H9 (cell line): ENCODE results near the gene FAM124A. TPM values are rescaled to one million over a fixed set of nuclear protein-coding genes. Genes with fewer than 3 reads are reported as not detected.

ENCODE experiments used
- DNase-seq: peaks from one replicate; pipeline ENCODE4 v3.0.0-alpha.2; 2017
- H2AFZ ChIP-seq: one replicate; pipeline ENCODE4 v1.6.1; 2013; ENCODE audit warnings: mild to moderate bottlenecking, low read length, control low read depth, moderate library complexity
- H2AK5ac ChIP-seq: 2 replicates; pipeline ENCODE4 v1.6.1; 2013; ENCODE audit warnings: low read length, control low read depth, mixed read lengths; ENCODE audit not compliant: insufficient read length
- H2BK120ac ChIP-seq: one replicate; pipeline ENCODE4 v1.6.1; 2013; ENCODE audit warnings: low read depth, mild to moderate bottlenecking, low read length, control low read depth, inconsistent platforms; ENCODE audit not compliant: poor library complexity, severe bottlenecking
- H2BK12ac ChIP-seq: 2 replicates; pipeline ENCODE4 v1.6.1; 2013; ENCODE audit warnings: low read length, control low read depth, mixed read lengths, low read depth; ENCODE audit not compliant: insufficient read length
- H2BK15ac ChIP-seq: 2 replicates; pipeline ENCODE4 v1.6.1; 2013; ENCODE audit warnings: low read depth, low read length, control low read depth
- H2BK20ac ChIP-seq: one replicate; pipeline ENCODE4 v1.6.1; 2013; ENCODE audit warnings: low read depth, mild to moderate bottlenecking, low read length, control low read depth, inconsistent platforms; ENCODE audit not compliant: poor library complexity, severe bottlenecking
- H2BK5ac ChIP-seq: 2 replicates; pipeline ENCODE4 v1.6.1; 2013; ENCODE audit warnings: low read length, control low read depth, mixed read lengths; ENCODE audit not compliant: insufficient read length
- H3K14ac ChIP-seq: 2 replicates; pipeline ENCODE4 v1.6.1; 2013; ENCODE audit warnings: low read length, control low read depth; ENCODE audit not compliant: insufficient read depth
- H3K18ac ChIP-seq: 2 replicates; pipeline ENCODE4 v1.6.1; 2013; ENCODE audit warnings: low read depth, mild to moderate bottlenecking, mixed read lengths, low read length, control low read depth; ENCODE audit not compliant: insufficient read length
- H3K23ac ChIP-seq: 2 replicates; pipeline ENCODE4 v1.6.1; 2013; ENCODE audit warnings: low read length, control low read depth, mixed read lengths, low read depth; ENCODE audit not compliant: insufficient read length
- H3K23me2 ChIP-seq: 2 replicates; pipeline ENCODE4 v1.6.1; 2013; ENCODE audit warnings: low read depth, mild to moderate bottlenecking, mixed read lengths, low read length, control low read depth; ENCODE audit not compliant: insufficient read length, poor library complexity, severe bottlenecking
- H3K27ac ChIP-seq: 2 replicates; pipeline ENCODE4 v1.5.1; 2013; ENCODE audit warnings: low read length, control low read depth, mixed read lengths, low read depth; ENCODE audit not compliant: insufficient read length
- H3K27me3 ChIP-seq: 2 replicates; pipeline ENCODE4 v1.6.1; 2013; ENCODE audit warnings: low read length, control low read depth, inconsistent platforms; ENCODE audit not compliant: insufficient read depth
- H3K4ac ChIP-seq: 2 replicates; pipeline ENCODE4 v1.6.1; 2013; ENCODE audit warnings: low read depth, mild to moderate bottlenecking, control low read depth, inconsistent platforms, low read length, moderate library complexity
- H3K4me1 ChIP-seq: 2 replicates; pipeline ENCODE4 v1.6.1; 2013; ENCODE audit warnings: low read length, control low read depth, inconsistent platforms; ENCODE audit not compliant: insufficient read depth
- H3K4me2 ChIP-seq: 2 replicates; pipeline ENCODE4 v1.6.1; 2013; ENCODE audit warnings: low read length, control low read depth, mixed read lengths; ENCODE audit not compliant: insufficient read length, insufficient read depth
- H3K56ac ChIP-seq: 2 replicates; pipeline ENCODE4 v1.6.1; 2013; ENCODE audit warnings: low read depth, mild to moderate bottlenecking, mixed read lengths, low read length, control low read depth; ENCODE audit not compliant: insufficient read length
- H3K79me1 ChIP-seq: 2 replicates; pipeline ENCODE4 v1.6.1; 2013; ENCODE audit warnings: low read depth, mild to moderate bottlenecking, moderate library complexity, low read length, control low read depth, inconsistent platforms; ENCODE audit not compliant: insufficient read depth, poor library complexity, severe bottlenecking
- H3K79me2 ChIP-seq: 2 replicates; pipeline ENCODE4 v1.6.1; 2013; ENCODE audit warnings: low read length, control low read depth, inconsistent platforms; ENCODE audit not compliant: insufficient read depth
- H3K9ac ChIP-seq: 2 replicates; pipeline ENCODE4 v1.6.1; 2013; ENCODE audit warnings: low read length, control low read depth, mixed read lengths; ENCODE audit not compliant: insufficient read length; ENCODE audit errors: extremely low read depth
- H3K9me3 ChIP-seq: one replicate; pipeline ENCODE4 v1.6.1; 2013; ENCODE audit warnings: low read depth, low read length, inconsistent platforms; ENCODE audit not compliant: control insufficient read depth
- H3T11ph ChIP-seq: one replicate; pipeline ENCODE4 v1.6.1; 2013; ENCODE audit warnings: mild to moderate bottlenecking, low read length, control low read depth, inconsistent platforms
- H4K20me1 ChIP-seq: one replicate; pipeline ENCODE4 v1.6.1; 2013; ENCODE audit not compliant: control insufficient read depth, insufficient read length, insufficient read depth
- H4K5ac ChIP-seq: 2 replicates; pipeline ENCODE4 v1.6.1; 2013; ENCODE audit warnings: low read depth, mild to moderate bottlenecking, mixed read lengths, low read length, control low read depth; ENCODE audit not compliant: insufficient read length
- H4K8ac ChIP-seq: replicated peaks from 2 replicates; pipeline ENCODE4 v1.6.1; 2013; ENCODE audit warnings: low read length, control low read depth, mixed read lengths, low read depth; ENCODE audit not compliant: insufficient read length
- H4K91ac ChIP-seq: 2 replicates; pipeline ENCODE4 v1.6.1; 2013; ENCODE audit warnings: low read depth, mild to moderate bottlenecking, moderate library complexity, mixed read lengths, low read length, control low read depth; ENCODE audit not compliant: insufficient read length
- H3K27ac Mint-ChIP-seq, 3 experiments: 2 replicates in 2 of 3; 3 replicates in 1 of 3; pipeline ENCODE4 v1.8.0; 2020 to 2021; ENCODE audit warnings: mixed read lengths in 3 of 3, mild to moderate bottlenecking in 1 of 3, moderate library complexity in 1 of 3
- H3K27me3 Mint-ChIP-seq: 2 replicates; pipeline ENCODE4 v1.8.0; 2021; ENCODE audit warnings: low read depth, mild to moderate bottlenecking, moderate library complexity, mixed read lengths
- H3K36me3 Mint-ChIP-seq, 3 experiments: 2 replicates in 2 of 3; 3 replicates in 1 of 3; pipeline ENCODE4 v1.8.0; 2020 to 2021; ENCODE audit warnings: low read depth in 3 of 3, mixed read lengths in 3 of 3; ENCODE audit not compliant: insufficient read depth in 1 of 3
- H3K4me1 Mint-ChIP-seq, 2 experiments: 2 replicates each; pipeline ENCODE4 v1.8.0; 2020; ENCODE audit warnings: mixed read lengths in 2 of 2
- H3K4me3 Mint-ChIP-seq, 2 experiments: 2 replicates in 1 of 2; 3 replicates in 1 of 2; pipeline ENCODE4 v1.8.0; 2020 to 2021; ENCODE audit warnings: mild to moderate bottlenecking in 2 of 2, mixed read lengths in 2 of 2, moderate library complexity in 1 of 2
- H3K9me3 Mint-ChIP-seq, 2 experiments: 2 replicates in 1 of 2; 3 replicates in 1 of 2; pipeline ENCODE4 v1.8.0; 2020; ENCODE audit warnings: mild to moderate bottlenecking in 2 of 2, mixed read lengths in 2 of 2, moderate library complexity in 1 of 2
- WGBS: extraction: QIAGEN DNeasy Blood & Tissue Kit; methylation state at CpG from one replicate; pipeline ENCODE4 v1.1.7; 2013; ENCODE audit warnings: missing lambda C conversion rate, low lambda C conversion rate, mixed read lengths; ENCODE audit not compliant: insufficient read length; ENCODE audit errors: extremely low coverage; 5-methylcytosine and 5-hydroxymethylcytosine counted together
- total RNA-seq: library from RNA; stranded (reverse); gene quantifications from 2 replicates; pipeline ENCODE4 v1.2.1, GENCODE V29; 2021
- TF ChIP-seq, protein P1 (sequence below): fragments of 200-600 bp; sonication (generic); conservative IDR thresholded peaks from 3 replicates; pipeline ENCODE4 v1.8.0; 2021; ENCODE audit warnings: antibody characterized with exemption, mild to moderate bottlenecking

The FAM124A gene
- total RNA-seq, 1 experiment from 2014 or later = 41.9 TPM

DNA sequence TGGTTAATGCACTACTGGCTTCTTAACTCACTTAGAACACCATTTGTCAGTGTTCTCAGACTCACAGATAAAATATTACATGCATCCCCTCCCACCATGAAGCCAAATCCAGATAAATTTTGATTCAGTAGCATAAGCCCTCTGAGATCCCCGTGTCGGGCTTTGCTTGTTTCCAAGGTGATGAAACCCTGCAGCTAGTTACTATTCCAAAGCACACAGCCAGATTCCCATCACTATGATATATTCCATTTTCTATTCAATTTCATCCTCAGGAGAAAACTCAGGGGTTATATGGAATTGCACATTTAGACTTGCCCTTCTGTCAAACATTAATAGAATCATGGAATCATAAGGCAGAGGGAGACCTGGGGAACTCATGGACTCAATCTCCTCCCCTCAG, 9.4 kb upstream of the FAM124A start:
- H3K27me3 ChIP-seq = no peaks in the 10 kb centered on the region
- peaks cover 13% of the 10 kb centered on the region; the same call in 1 of the 2 replicates for H3K4me1 ChIP-seq
- no peak overlapping the region for H3T11ph ChIP-seq
- no peak overlapping the region for H3K9ac ChIP-seq
- H3K14ac ChIP-seq = no peak overlapping the region
- no peaks in the 10 kb centered on the region for H3K79me1 ChIP-seq
- Mint-ChIP-seq H3K36me3 (peaks cover 0 to 13% (median 5%) of the 10 kb centered on the region in 3 experiments; a peak in 3 of 7 replicates), H3K9me3 (peaks cover 7 to 12% of the 10 kb centered on the region in 2 experiments), H3K4me1 (peaks cover 23 to 33% of the 10 kb centered on the region in 2 experiments), H3K27me3 (peaks cover 11% of the 10 kb centered on the region), H3K27ac (no peak overlapping the region), H3K4me3 (no peak overlapping the region)
- no peak overlapping the region for H2BK20ac ChIP-seq
- no peak overlapping the region for H3K23ac ChIP-seq
- H3K18ac ChIP-seq = no peak overlapping the region
- no peak overlapping the region for H2AK5ac ChIP-seq
- no peak overlapping the region for H4K91ac ChIP-seq
- H3K56ac ChIP-seq = no peak overlapping the region
- no CpG with 5 or more reads among the region's 2 CpGs for WGBS
- no peaks in the 10 kb centered on the region for H3K79me2 ChIP-seq
- H3K9me3 ChIP-seq = no peaks in the 10 kb centered on the region
- H3K27ac ChIP-seq = no peak overlapping the region
- H4K20me1 ChIP-seq = no peaks in the 10 kb centered on the region
- no peak overlapping the region for H4K8ac ChIP-seq
- H4K5ac ChIP-seq = no peak overlapping the region
- no peaks in the 10 kb centered on the region for H3K23me2 ChIP-seq
- H2BK5ac ChIP-seq = no peak overlapping the region
- TF ChIP-seq, protein P1, sequence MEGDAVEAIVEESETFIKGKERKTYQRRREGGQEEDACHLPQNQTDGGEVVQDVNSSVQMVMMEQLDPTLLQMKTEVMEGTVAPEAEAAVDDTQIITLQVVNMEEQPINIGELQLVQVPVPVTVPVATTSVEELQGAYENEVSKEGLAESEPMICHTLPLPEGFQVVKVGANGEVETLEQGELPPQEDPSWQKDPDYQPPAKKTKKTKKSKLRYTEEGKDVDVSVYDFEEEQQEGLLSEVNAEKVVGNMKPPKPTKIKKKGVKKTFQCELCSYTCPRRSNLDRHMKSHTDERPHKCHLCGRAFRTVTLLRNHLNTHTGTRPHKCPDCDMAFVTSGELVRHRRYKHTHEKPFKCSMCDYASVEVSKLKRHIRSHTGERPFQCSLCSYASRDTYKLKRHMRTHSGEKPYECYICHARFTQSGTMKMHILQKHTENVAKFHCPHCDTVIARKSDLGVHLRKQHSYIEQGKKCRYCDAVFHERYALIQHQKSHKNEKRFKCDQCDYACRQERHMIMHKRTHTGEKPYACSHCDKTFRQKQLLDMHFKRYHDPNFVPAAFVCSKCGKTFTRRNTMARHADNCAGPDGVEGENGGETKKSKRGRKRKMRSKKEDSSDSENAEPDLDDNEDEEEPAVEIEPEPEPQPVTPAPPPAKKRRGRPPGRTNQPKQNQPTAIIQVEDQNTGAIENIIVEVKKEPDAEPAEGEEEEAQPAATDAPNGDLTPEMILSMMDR = no peak
- H2BK12ac ChIP-seq = no peak overlapping the region
- DNase-seq = no peak
- no peak overlapping the region for H3K4ac ChIP-seq
- no peak overlapping the region for H2AFZ ChIP-seq
- H3K4me2 ChIP-seq = no peak overlapping the region
- H2BK120ac ChIP-seq = no peak overlapping the region
- H2BK15ac ChIP-seq = no peak overlapping the region
